OCI-LY1 (cell line): ENCODE data around the gene RNF114.

ENCODE experiments used
- EZH2 ChIP-seq: fragments of 200-600 bp; sonication (generic), shearing (Covaris generic); IDR thresholded peaks from 2 replicates; pipeline ENCODE4 v1.8.0; 2017; ENCODE audit warnings: borderline replicate concordance, mixed run types, mild to moderate bottlenecking, antibody characterized with exemption, low read length, moderate library complexity, mixed read lengths
- TF ChIP-seq, protein P1 (sequence below): fragments of 200-600 bp; sonication (generic), shearing (Covaris generic); IDR thresholded peaks from 2 replicates; pipeline ENCODE4 v1.5.1; 2017; ENCODE audit warnings: mild to moderate bottlenecking, antibody characterized with exemption, low read length, moderate library complexity, mixed read lengths

DNA sequence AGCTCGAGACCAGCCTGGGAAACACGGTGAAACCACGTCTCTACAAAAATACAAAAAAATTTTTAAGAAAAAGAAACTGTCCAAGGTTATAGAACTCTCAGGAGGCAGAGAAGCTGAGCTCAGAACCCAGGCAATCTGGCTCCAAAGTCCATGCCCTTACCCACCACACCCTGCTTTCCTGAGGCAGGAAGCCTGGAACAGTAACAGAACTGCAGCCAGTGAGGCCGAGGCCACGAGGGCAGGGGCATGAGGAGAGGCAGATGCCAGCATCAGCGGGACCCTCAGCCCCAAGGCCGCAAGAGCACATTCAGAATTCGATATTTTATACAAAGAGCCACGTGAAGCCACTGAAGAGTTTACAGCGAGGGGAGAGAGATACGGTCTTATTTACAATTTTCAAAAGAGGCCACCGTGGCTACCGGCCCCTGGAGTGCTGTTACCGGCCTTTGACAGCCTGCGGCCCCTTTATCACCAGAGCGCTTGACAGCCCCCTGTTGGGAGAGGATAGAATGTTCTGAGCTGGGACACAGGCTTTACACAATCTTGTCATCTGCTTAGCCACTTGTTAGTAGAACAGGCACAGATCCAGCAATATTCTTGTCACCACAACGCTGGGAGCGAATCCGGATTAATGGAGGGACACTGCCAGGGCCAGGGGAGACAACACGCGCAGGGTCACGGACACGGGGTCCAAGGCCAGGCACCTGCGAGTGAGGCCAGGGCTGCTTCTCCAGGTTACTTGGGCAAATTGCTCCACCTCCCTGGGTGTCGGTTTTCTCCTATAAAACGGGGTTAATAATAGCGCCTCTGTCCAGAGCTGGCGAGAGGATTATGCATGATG, 26.5 kb upstream of the RNF114 start:
- TF ChIP-seq, protein P1, sequence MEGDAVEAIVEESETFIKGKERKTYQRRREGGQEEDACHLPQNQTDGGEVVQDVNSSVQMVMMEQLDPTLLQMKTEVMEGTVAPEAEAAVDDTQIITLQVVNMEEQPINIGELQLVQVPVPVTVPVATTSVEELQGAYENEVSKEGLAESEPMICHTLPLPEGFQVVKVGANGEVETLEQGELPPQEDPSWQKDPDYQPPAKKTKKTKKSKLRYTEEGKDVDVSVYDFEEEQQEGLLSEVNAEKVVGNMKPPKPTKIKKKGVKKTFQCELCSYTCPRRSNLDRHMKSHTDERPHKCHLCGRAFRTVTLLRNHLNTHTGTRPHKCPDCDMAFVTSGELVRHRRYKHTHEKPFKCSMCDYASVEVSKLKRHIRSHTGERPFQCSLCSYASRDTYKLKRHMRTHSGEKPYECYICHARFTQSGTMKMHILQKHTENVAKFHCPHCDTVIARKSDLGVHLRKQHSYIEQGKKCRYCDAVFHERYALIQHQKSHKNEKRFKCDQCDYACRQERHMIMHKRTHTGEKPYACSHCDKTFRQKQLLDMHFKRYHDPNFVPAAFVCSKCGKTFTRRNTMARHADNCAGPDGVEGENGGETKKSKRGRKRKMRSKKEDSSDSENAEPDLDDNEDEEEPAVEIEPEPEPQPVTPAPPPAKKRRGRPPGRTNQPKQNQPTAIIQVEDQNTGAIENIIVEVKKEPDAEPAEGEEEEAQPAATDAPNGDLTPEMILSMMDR, result peak; percentile 36
- TF ChIP-seq EZH2, result no peak
